ENCODE results near the gene GNRH2.
"Not testable (repeated sequence)": the region's sequence is repeated elsewhere in the genome, so short reads cannot be mapped to it uniquely, and the experiment has no call there.

Gene GNRH2

DNA sequence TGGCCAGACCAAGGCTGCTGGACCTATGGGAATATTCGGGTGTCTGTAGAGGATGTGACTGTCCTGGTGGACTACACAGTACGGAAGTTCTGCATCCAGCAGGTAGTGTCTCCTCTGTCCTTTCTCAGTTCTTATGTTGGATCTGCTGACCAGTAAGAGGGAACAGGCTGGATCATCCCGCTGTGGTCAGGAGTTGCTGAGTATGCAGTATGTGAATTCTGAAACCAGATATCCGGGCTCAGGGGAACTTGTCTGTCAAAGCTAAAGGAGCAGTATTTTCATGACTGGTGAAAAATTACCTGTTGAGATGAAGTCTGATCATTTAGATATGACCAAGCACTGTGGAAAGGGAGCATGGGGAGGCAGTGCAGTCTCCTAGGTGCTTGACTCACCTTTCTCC lies 22.1 kb upstream of the GNRH2 start:
- H3K27me3 ChIP-seq: no peaks in the 10 kb centered on the region
- H3K9me3 ChIP-seq: no peaks in the 10 kb centered on the region
- TF ChIP-seq, protein P1, sequence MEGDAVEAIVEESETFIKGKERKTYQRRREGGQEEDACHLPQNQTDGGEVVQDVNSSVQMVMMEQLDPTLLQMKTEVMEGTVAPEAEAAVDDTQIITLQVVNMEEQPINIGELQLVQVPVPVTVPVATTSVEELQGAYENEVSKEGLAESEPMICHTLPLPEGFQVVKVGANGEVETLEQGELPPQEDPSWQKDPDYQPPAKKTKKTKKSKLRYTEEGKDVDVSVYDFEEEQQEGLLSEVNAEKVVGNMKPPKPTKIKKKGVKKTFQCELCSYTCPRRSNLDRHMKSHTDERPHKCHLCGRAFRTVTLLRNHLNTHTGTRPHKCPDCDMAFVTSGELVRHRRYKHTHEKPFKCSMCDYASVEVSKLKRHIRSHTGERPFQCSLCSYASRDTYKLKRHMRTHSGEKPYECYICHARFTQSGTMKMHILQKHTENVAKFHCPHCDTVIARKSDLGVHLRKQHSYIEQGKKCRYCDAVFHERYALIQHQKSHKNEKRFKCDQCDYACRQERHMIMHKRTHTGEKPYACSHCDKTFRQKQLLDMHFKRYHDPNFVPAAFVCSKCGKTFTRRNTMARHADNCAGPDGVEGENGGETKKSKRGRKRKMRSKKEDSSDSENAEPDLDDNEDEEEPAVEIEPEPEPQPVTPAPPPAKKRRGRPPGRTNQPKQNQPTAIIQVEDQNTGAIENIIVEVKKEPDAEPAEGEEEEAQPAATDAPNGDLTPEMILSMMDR (IDR thresholded peaks at IDR 0.05): no peak
- no peaks in the 10 kb centered on the region for H3K4me1 ChIP-seq (ENCODE audit: control insufficient read depth in 1 of 2, insufficient read depth in 1 of 2, low read depth in 1 of 2, low read length in 1 of 2)
- peaks cover 85% of the 10 kb centered on the region for H3K36me3 ChIP-seq
- H3K27ac ChIP-seq: no peak overlapping the region
- H3K4me3 ChIP-seq (ENCODE audit: low read depth in 1 of 2, low read length in 1 of 2): no peak overlapping the region

DNA sequence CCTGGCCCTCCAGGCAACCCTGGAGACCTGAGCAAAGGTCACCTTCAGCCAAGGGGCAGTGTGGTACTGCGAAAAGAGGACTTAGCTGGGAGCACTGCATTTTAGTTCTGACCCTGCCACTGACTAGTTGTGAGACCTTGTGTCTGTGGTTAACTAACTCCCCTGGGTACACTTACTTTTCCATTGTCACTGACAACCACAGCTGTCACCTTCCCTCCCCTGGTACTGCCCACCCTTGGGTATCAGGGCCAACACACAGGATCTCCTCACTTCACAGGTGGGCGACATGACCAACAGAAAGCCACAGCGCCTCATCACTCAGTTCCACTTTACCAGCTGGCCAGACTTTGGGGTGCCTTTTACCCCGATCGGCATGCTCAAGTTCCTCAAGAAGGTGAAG lies 21.6 kb upstream of the GNRH2 start:
- TF ChIP-seq, protein P1 (IDR thresholded peaks at IDR 0.05): no peak
- Histone ChIP-seq H3K4me3 (ENCODE audit: low read depth in 1 of 2, low read length in 1 of 2) (no peak overlapping the region), H3K27ac (no peak overlapping the region), H3K36me3 (peaks cover 85% of the 10 kb centered on the region), H3K9me3 (no peaks in the 10 kb centered on the region), H3K4me1 (ENCODE audit: control insufficient read depth in 1 of 2, insufficient read depth in 1 of 2, low read depth in 1 of 2, low read length in 1 of 2) (no peaks in the 10 kb centered on the region), H3K27me3 (no peaks in the 10 kb centered on the region)

DNA sequence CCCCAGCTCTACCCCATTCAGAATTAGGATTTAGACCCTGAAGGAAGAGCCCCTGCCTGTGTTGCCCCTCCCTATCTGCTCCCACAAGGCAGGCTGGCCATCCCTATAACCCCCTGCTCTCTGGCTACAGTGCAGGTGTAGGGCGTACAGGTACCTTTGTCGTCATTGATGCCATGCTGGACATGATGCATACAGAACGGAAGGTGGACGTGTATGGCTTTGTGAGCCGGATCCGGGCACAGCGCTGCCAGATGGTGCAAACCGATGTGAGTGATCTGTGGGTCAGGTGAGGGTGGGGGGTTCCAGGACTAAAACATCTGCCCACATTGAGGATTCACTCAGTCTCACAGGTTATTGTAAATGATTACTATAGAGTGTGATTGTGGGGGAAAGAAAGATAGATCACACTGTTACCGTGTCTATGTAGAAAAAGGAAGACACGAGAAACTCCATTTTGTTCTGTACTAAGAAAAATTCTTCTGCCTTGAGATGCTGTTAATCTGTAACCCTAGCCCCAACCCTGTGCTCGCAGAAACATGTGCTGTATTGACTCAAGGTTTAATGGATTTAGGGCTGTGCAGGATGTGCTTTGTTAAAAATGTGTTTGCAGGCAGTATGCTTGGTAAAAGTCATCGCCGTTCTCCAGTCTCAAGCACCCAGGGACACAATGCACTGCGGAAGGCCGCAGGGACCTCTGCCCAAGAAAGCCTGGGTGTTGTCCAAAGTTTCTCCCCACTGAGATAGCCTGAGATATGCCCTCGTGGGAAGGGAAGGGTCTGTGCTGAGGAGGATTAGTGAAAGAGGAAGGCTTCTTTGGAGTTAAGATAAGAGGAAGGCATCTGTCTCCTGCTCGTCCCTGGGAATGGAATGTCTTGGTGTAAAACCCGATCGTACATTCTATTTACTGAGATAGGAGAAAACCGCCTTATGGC lies 20.6 kb upstream of the GNRH2 start:
- peaks cover 88% of the 10 kb centered on the region for H3K36me3 ChIP-seq

DNA sequence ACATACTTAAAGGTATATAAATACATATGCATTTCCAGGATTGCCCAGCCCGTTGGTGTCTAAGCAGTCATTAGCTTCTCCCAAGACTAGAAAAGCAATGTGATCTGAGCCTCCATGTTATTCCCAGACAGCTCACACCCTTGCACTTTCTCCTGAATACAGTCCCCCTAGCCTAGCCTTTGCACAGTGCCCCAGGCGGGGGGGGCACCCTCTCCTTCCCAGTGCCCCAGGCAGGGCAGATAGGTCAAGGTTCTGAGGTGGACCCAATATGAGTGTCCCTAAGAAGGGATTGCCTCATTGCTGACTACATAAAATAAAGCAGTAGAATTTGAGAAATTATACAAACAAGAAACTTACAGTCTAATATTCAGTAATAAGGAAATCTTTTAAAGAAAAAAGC lies 15.4 kb upstream of the GNRH2 start:
- Histone ChIP-seq H3K9me3 (no peaks in the 10 kb centered on the region), H3K4me3 (ENCODE audit: low read depth in 1 of 2, low read length in 1 of 2) (no peak overlapping the region), H3K4me1 (ENCODE audit: control insufficient read depth in 1 of 2, insufficient read depth in 1 of 2, low read depth in 1 of 2, low read length in 1 of 2) (no peaks in the 10 kb centered on the region), H3K27me3 (no peaks in the 10 kb centered on the region), H3K27ac (no peak overlapping the region), H3K36me3 (peaks cover 87% of the 10 kb centered on the region)
- TF ChIP-seq, protein P1 (IDR thresholded peaks at IDR 0.05): no peak

More for the DNA sequence above, 20.6 kb upstream of the GNRH2 start:
- H3K27ac ChIP-seq; H3K4me1 ChIP-seq (ENCODE audit: control insufficient read depth in 1 of 2, insufficient read depth in 1 of 2, low read depth in 1 of 2, low read length in 1 of 2); H3K9me3 ChIP-seq; H3K27me3 ChIP-seq; H3K4me3 ChIP-seq (ENCODE audit: low read depth in 1 of 2, low read length in 1 of 2): not testable (repeated sequence)

DNA sequence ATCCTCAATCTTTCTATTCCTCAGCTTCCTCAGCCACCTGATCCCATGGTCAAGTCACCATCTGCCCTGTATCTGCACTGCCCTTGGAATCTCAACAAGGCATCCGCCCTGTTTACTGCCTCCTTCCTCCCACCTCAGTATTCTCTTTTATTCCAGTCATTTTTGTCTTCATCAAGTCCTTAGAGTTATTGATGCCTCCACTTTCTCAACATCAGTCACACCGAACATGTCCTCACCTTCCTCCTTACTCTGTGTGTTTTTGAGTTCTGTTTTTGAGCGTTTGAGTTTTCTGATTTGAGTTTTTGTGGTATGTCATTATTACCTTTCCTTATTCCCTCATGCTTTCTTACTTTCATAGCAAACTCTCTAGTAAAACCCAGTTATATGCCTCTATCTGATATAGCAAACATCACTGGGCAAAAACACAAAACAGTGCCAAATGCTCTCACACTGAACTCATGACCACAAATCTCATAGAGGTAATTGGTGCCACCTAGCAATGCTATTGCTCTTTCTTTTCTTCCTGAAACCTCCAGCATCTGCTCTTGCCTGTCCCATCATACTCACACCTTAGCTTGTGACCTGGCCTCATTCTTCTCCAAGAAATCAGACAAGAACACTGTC lies 11.8 kb upstream of the GNRH2 start:
- H3K27ac ChIP-seq: no peak overlapping the region
- TF ChIP-seq, protein P1 (IDR thresholded peaks at IDR 0.05): no peak
- no peak overlapping the region for H3K4me3 ChIP-seq (ENCODE audit: low read depth in 1 of 2, low read length in 1 of 2)
- no peaks in the 10 kb centered on the region for H3K9me3 ChIP-seq
- no peaks in the 10 kb centered on the region for H3K4me1 ChIP-seq (ENCODE audit: control insufficient read depth in 1 of 2, insufficient read depth in 1 of 2, low read depth in 1 of 2, low read length in 1 of 2)
- H3K36me3 ChIP-seq: peaks cover 76% of the 10 kb centered on the region
- no peaks in the 10 kb centered on the region for H3K27me3 ChIP-seq

DNA sequence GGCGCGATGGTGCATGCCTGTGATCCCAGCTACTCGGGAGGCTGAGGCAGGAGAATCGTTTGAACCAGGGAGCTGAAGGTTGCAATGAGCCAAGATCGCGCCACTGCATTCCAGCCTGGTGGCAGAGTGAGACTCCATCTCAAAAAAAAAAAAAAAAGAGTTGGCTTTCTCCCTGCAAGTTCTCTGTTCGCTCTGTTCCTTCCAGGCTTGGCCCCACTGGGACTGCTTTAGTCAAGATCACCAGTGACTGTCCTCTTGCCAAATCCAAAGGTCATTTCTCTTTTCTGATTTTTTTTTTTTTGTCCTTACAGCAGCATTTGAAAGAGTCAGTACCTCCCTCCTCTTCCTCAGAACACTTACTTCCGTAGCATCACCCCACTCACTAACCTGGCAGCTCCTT lies 10.8 kb upstream of the GNRH2 start:
- H3K27ac ChIP-seq: no peak overlapping the region
- TF ChIP-seq, protein P1 (IDR thresholded peaks at IDR 0.05): no peak
- no peaks in the 10 kb centered on the region for H3K9me3 ChIP-seq
- H3K4me1 ChIP-seq (ENCODE audit: control insufficient read depth in 1 of 2, insufficient read depth in 1 of 2, low read depth in 1 of 2, low read length in 1 of 2): no peaks in the 10 kb centered on the region
- H3K36me3 ChIP-seq: peaks cover 76% of the 10 kb centered on the region
- H3K27me3 ChIP-seq: no peaks in the 10 kb centered on the region
- no peak overlapping the region for H3K4me3 ChIP-seq (ENCODE audit: low read depth in 1 of 2, low read length in 1 of 2)

Measured in neutrophil (primary cell).